Esophagus squamous epithelium (tissue), 5 donors: ENCODE results near the gene SLC25A42. TPM values are rescaled to one million over a fixed set of nuclear protein-coding genes. Genes with fewer than 3 reads are reported as not detected.

Experiments used
- DNase-seq: peaks from one replicate; lab custom pipeline; 2025; lab: John Stamatoyannopoulos, UW
- H3K27ac ChIP-seq, 4 donors: fragments of 200-600 bp; sonication (generic); one replicate each; pipeline ENCODE4 v1.5.1; 2016 to 2019; ENCODE audit warnings: mild to moderate bottlenecking in 1 of 4
- H3K27me3 ChIP-seq, 4 donors: fragments of 200-600 bp; sonication (generic); 1 replicate in 3 of 4; 2 replicates in 1 of 4; pipeline versions ENCODE4 v1.5.1 to v1.6.0; 2017 to 2021; ENCODE audit warnings: antibody characterized with exemption in 1 of 4
- H3K36me3 ChIP-seq, 3 donors: fragments of 200-600 bp; sonication (generic); one replicate each; pipeline ENCODE4 v1.5.1; 2016 to 2019
- H3K4me1 ChIP-seq, 3 donors: fragments of 200-600 bp; sonication (generic); one replicate each; pipeline ENCODE4 v1.5.1; 2017 to 2019
- H3K4me3 ChIP-seq, 4 donors: fragments of 200-600 bp; sonication (generic); 1 replicate in 3 of 4; 2 replicates in 1 of 4; pipeline ENCODE4 v1.5.1; 2016 to 2019; ENCODE audit warnings: mild to moderate bottlenecking in 2 of 4, moderate library complexity in 1 of 4
- H3K9me3 ChIP-seq, 3 donors: fragments of 200-600 bp; sonication (generic); one replicate each; pipeline ENCODE4 v1.5.1; 2016 to 2019
- POLR2A ChIP-seq, 4 donors: fragments of 450-650 bp; IDR thresholded peaks; one replicate each; pipeline ENCODE4 v1.6.1; 2017; ENCODE audit warnings: antibody characterized with exemption in 4 of 4, mild to moderate bottlenecking in 4 of 4, moderate library complexity in 3 of 4
- WGBS, 2 donors: methylation state at CpG; one replicate each; pipeline ENCODE4 v1.1.5; 2018; 5-methylcytosine and 5-hydroxymethylcytosine counted together
- intact Hi-C: fragments of 100-400 bp; cut with DNase I; formaldehyde crosslinking; loops from one replicate; pipeline ENCODE4 v1.15.0; 2022
- total RNA-seq, 4 donors: library from RNA; depleted of rRNA; stranded (reverse); fragments of >200 nt; gene quantifications; one replicate each; pipeline ENCODE4 v1.1.0, GENCODE V29; 2016
- TF ChIP-seq, protein P1 (sequence below), 6 experiments: fragments of 450-650 bp in 4 of 6; fragments of 200-600 bp in 2 of 6; sonication (generic) in 2 of 6; IDR thresholded peaks; one replicate each; pipeline ENCODE4 v1.5.1; 2016 to 2019; ENCODE audit warnings: antibody characterized with exemption in 6 of 6, mild to moderate bottlenecking in 4 of 6, moderate library complexity in 4 of 6
- donor health status: DM: yes; HTN: yes; CAD: no.

SLC25A42 gene
- total RNA-seq, 4 donors from 2014 or later, result 1.7 to 3.8 (median 3.3) TPM

DNA sequence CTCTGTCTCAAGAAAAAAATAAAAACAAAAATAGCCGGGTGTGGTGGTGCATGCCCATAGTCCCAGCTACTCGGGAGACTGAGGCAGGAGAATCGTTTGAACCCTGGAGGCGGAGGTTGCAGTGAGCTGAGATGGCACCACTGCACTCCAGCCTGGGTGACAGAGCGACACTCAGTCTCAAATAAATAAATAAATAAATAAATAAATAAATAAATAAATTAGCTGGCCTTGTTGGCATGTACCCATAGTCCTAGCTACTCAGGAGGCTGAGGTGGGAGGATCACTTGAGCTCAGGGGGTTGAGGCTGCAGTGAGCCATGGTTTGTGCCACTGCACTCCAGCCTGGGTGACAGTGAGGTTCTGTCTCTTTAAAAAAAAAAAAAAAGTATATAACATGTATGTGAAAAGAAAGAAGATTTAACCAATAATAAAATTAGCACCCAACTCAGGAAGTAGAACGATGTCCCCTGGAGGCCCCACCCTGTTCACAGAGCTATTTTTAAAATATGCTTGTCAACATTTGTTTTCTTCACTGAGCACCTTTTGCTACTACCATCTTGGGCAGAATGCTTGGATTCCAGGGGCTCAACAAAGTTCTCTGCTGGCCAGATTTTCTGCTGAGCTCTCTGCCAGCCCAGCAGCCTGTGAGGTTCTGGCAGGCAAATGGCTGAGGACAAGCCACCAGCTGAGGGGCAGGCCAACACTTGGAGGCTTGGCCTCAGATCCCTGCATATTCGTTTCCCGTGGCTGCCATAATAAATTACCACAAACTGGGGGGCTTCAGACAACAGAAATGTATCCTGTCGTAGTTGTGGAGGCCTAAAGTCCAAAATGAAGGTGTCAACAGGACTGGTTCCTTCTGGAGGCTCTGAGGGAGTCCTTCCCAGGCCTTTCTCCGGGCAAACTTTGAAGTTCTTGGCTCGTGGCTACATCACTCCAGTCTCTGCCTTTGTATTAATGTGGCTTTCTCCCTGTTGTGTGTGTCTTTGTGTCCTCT lies 5.2 kb downstream of the SLC25A42 start:
- intact Hi-C loops, result no loop called here
- TF ChIP-seq POLR2A (IDR thresholded peaks at IDR 0.05), result no peak
- TF ChIP-seq, protein P1, sequence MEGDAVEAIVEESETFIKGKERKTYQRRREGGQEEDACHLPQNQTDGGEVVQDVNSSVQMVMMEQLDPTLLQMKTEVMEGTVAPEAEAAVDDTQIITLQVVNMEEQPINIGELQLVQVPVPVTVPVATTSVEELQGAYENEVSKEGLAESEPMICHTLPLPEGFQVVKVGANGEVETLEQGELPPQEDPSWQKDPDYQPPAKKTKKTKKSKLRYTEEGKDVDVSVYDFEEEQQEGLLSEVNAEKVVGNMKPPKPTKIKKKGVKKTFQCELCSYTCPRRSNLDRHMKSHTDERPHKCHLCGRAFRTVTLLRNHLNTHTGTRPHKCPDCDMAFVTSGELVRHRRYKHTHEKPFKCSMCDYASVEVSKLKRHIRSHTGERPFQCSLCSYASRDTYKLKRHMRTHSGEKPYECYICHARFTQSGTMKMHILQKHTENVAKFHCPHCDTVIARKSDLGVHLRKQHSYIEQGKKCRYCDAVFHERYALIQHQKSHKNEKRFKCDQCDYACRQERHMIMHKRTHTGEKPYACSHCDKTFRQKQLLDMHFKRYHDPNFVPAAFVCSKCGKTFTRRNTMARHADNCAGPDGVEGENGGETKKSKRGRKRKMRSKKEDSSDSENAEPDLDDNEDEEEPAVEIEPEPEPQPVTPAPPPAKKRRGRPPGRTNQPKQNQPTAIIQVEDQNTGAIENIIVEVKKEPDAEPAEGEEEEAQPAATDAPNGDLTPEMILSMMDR (IDR thresholded peaks at IDR 0.05), result no peak
- Histone ChIP-seq H3K36me3 (no peaks in the 10 kb centered on the region), H3K4me1 (peaks cover 16 to 56% (median 18%) of the 10 kb centered on the region in 3 donors), H3K9me3 (no peaks in the 10 kb centered on the region), H3K4me3 (no peak overlapping the region), H3K27ac (peak overlapping the region in 2 of 4 donors; percentile 36 to 54), H3K27me3 (no peaks in the 10 kb centered on the region)
- no peak for DNase-seq
- WGBS, 2 donors, result 67 to 71% methylated on average over 9 to 11 of the region's 11 CpGs

GRCh38 chr19:19071897-19072296 lies 8.1 kb downstream of the SLC25A42 start:
- Histone ChIP-seq H3K27ac (no peak overlapping the region), H3K27me3 (no peaks in the 10 kb centered on the region), H3K36me3 (peaks cover 0 to 16% (median 0%) of the 10 kb centered on the region in 3 donors), H3K4me3 (no peak overlapping the region), H3K4me1 (peaks cover 0 to 28% (median 8%) of the 10 kb centered on the region in 3 donors), H3K9me3 (no peaks in the 10 kb centered on the region)
- no peak for TF ChIP-seq POLR2A (IDR thresholded peaks at IDR 0.05)
- TF ChIP-seq, protein P1 (IDR thresholded peaks at IDR 0.05), result no peak
- no peak for DNase-seq
- intact Hi-C loops, result no loop called here
- 94 to 95% methylated on average over 7 to 8 of the region's 8 CpGs for WGBS, 2 donors

DNA sequence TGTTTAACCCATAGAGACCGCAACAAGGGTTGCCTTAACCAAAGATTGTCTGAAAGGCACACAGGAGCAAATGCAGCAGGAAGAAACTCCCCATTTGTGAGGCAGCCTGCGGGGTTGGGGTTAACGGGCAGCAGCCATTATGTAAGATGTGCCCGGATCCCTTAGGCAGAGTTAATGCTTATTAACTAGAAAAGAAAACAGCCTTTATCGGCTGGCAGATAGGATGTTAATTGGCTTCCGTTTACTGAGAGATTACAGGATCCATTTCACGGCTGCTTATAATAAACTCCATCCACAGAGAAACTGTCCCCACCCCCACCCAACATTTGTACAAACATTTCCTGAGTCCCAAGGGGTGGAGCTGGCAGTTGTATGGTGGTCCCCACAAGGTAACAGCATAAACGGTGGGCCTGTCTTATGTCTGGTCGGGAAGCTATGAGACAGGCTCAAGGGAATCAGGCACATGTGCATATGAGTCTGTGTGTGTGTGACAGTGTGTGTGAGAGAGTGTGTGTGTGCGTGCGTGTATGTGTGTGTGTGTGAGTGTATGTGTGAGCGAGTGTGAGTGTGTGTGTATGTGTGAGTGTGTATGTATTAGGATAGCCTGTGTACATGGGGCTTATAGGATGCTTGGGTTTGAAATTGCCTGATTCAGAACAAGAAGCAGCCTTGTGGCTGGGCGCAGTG lies 10.5 kb downstream of the SLC25A42 start:
- 72 to 84% methylated on average over 13 of the region's 13 CpGs for WGBS, 2 donors
- no peak for DNase-seq
- H3K27ac ChIP-seq, result no peak overlapping the region
- H3K9me3 ChIP-seq, result no peaks in the 10 kb centered on the region
- peaks cover 0 to 4% (median 0%) of the 10 kb centered on the region in 3 donors for H3K4me1 ChIP-seq
- H3K27me3 ChIP-seq, result no peaks in the 10 kb centered on the region
- intact Hi-C loops, result no loop called here
- peaks cover 0 to 25% (median 0%) of the 10 kb centered on the region in 3 donors for H3K36me3 ChIP-seq
- H3K4me3 ChIP-seq, result no peak overlapping the region
- no peak for TF ChIP-seq POLR2A (IDR thresholded peaks at IDR 0.05)
- TF ChIP-seq, protein P1 (IDR thresholded peaks at IDR 0.05), result no peak

- TF ChIP-seq, protein P1 (IDR thresholded peaks at IDR 0.05), result no peak
- TF ChIP-seq POLR2A (IDR thresholded peaks at IDR 0.05), result no peak
- Histone ChIP-seq H3K4me3 (no peak overlapping the region), H3K27ac (no peak overlapping the region), H3K9me3 (no peaks in the 10 kb centered on the region), H3K27me3 (no peaks in the 10 kb centered on the region), H3K4me1 (no peaks in the 10 kb centered on the region), H3K36me3 (peaks cover 0 to 25% (median 0%) of the 10 kb centered on the region in 3 donors)
- WGBS, 2 donors, result 89 to 90% methylated on average over 6 to 8 of the region's 8 CpGs
- intact Hi-C loops, result no loop called here
- no peak for DNase-seq
These were observed 11.3 kb downstream of the SLC25A42 start for GRCh38 chr19:19075126-19075525.
